Vein endothelial cell (primary cell): ENCODE data around the gene SRRM5. TPM values are rescaled to one million over a fixed set of nuclear protein-coding genes. Genes with fewer than 3 reads are reported as not detected.

Experiments used
- small RNA-seq: library from RNA; depleted of rRNA; stranded (forward); fragments of <200 nt; gene quantifications from one replicate; pipeline ENCODE3, GENCODE V24; 2012
- total RNA-seq: library from RNA; depleted of rRNA; stranded (reverse); fragments of >200 nt; gene quantifications from 2 replicates; pipeline ENCODE4 v1.2.3, GENCODE V29; 2012

Gene SRRM5, protein sequence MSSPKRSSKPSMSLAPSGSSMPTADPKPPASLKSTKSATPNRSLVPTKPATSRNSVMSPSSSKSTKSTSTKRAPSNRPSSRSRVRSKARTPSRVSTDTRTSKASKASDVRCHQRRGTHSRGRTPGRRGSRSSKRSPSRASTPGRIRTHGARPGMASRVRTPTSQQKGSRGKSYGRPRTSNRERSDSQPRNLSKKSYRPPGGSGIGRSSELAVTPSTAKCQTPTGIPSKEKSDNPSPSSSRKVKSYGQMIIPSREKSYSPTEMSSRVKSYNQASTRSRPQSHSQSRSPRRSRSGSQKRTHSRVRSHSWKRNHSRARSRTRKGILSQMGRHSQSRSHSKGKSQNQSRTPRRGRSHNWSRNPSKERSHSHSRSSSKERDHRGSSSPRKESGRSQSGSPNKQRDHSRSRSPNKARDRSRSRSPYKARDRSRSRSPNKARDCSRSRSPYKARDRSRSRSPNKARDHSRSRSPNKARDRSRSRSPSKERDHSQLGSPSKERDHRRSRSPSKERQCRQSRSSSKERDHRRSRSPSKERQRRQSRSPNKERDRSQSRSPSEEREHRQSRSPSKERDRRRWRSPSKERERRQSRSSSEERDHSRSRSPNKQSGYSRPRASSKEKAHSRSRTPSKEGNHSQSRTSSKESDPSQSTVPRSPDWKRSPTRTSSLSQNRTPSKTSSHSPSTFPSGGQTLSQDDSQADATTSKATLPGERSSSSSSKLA
- total RNA-seq: 0.10 TPM in 1 of 2 replicates, not detected in the other

DNA sequence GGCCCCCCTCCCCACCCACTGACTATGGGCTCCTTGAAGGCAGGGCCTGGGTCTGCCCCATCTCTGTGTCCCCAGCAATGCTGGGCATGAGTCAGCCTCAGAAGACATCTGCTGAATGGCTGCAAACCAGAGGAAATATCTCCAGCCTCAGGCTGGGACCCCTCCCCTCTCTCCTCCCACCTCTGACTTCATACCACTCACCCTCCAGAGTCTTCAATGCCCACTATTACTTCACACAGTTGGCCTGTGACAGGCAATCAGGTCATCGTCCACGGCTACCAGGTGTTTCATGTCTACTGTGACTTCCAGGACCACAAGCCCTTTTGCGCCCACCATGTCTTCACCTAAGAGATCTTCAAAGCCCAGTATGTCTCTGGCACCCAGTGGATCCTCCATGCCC, at the start of gene SRRM5:
Gene SRRM5 (plus strand): TSS at position 301 of the 400 bp plus-strand sequence. CDS start 34 bp downstream, at position 335.

DNA sequence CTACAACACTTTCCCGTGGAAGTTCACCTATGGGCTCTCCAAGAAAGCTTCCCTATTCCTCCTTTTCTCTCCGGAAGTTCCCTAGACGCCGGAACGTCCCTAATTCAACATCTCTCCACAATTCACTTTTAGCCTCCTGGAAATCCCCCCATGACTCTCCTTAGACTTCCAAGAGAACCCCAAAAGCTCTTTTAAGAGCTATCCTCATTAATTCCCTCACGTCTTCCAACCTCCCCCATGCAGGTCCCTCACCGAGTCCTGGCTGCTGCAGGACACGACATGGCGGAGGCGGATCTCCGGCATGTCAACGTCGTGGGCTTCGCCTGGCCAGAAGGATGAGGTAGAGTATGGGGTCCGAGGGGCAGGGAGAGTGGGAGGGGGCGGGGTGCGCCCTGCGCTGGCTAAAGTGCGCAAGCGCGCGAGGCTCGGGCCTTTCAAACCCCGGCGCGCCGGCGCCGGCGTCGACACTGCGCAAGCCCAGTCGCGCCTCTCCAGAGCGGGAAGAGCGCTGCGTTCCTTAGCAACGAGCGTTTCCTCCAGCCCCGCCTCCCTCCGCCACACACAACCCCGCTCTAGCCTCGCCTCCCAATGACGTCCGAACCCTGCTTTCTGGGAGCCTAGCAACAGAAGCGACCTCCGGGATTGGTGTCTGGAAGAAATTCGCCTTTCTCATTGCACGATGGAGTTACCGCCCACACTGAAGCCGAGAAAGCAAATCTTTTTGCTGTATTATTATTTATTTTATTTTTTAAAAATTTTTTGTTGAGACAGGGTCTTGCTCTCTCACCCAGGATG, 36.5 kb upstream of the SRRM5 start, which contains the start of the genes PINLYP and XRCC1:
Gene PINLYP (plus strand): TSS at position 646 of the 795 bp plus-strand sequence. CDS start 1,391 bp downstream, outside the sequence.
Gene XRCC1 (minus strand): TSS at position 372 of the 795 bp plus-strand sequence. CDS start 69 bp downstream, at position 303.

DNA sequence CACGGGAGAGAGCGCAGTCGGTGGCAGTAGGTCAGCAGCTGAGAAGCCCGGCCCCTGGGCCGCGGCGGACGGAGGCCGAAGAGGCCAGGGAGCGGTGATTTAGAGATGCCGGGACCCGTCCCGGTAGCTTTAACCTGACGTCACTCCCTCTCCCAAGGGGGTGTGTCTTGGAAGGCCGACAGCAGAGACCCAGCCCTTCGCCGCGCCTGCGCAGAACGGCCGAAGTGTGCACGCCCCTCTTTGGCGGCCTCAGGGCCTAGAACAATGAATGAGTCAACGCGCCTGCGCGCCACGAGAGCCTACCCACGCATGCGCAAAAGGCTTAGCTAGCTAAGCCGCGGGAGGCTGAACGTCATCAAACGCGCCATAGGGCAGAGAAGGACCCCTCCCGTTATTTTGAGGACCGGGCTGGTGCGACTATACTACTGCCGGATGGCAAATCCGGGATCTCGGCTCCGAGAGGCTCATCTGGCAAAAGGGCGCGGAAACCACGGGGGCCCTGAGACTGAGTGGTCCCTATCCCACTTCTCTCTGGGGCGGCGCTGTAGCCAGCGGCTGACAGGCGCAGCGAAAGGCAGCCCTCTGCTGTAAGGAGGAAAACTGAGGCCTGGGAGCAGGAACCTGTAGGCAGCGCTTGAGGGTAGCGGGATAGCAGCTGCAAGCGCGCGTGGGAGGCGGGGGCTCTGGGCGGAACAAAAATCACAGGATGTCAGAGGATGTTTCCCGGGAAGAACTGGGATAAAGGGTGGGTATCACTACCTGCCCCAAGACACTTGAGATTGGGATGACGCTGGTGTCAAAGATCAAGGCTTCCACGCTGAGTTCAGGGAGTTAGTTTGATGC, 15.7 kb upstream of the SRRM5 start, which contains the start of the genes IRGQ and ZNF576:
Gene IRGQ (minus strand): TSS at position 136 of the 843 bp plus-strand sequence. CDS start 796 bp downstream, outside the sequence.
Gene ZNF576 (plus strand): TSS at position 597 of the 843 bp plus-strand sequence. CDS start 514 bp downstream, outside the sequence.

DNA sequence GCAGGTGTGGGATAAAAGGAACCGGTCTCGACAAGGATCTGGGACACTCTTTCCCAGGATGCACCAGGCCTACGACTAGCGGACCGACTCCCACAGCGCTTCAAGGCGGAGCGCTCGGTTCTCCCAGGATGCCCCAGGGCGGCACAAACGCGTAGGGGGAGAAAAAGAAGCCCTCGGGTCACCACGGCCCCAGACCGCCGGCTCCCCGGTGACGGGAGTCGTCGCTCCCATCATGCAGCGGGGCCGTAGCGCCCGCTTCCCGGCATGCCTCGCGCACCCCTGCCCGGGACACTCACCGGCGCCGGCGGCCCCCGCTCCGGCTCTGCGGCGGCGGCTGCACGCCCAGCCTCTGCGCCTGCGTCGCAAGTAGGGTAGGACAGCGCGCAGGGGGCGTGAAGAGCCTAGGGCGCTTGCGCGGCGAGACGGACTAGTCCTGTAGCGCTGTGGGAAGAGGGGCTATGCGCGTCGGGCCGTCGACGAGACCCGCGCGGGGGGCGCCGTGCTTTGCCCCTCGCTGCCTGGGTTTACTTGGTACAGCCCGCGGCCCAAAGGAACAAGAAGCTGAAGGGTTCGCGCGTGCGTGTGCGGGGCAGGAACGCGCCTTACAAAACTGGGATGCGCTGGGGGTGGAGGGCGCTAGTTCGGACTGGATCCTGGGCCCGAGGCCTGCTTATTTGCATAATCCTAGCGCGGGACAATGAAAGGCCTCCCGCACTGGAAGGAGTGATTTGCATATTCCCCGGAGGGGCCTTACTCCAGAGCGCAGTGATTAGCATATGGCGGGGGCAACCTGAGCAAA, 7.6 kb downstream of the SRRM5 start, which contains the start of gene ZNF428:
Gene ZNF428 (minus strand): TSS at position 368 of the 799 bp plus-strand sequence. CDS start 5,325 bp downstream, outside the sequence.

DNA sequence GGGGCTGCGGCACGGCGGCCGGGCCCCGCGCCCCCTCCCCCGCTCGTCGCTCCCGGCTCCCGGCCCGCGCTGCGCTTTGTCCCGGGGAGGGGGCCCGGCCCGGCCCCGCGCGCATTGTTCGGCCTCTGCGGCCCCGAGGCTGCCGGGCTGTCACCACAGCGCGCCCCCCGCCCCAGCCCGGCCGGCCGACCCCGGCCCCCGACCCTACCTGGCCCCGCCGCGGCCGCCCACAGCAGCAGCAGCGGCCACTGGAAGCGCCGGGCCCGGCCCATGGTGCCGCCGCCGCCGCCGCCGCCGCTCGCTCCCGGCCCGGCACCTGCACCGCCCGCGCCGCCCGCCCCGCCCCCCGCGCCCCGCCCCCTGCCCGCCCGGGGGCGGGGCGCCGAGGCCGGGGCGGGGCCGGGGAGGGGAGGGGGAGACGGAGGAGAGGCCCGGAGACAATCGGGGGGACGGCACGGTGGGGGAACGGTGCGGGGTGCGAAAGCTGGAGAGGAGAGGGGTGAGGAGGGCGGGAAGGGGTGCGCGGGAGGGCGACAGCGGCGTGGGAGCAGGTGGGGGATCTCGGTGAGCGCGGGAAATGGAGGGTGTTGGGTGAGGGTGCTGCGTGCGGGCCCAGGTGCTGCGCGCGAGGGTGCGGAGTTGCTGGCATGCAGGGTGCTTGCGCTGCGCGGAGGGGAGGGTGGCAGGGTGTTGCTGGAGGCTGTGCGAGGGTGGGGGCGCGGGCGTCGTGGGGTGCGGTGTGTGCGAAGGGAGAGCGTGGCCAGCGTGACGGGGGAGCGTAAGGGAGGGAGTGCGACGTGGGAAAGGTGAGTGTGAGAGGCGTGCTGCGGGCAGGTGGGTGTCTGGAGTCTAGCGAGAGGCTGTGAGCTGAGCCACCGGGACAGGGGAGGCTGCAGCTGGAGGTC, 27.9 kb downstream of the SRRM5 start, which contains the start of gene CADM4:
Gene CADM4 (minus strand): TSS at position 332 of the 905 bp plus-strand sequence. CDS start 60 bp downstream, at position 272.

Small RNAs within 50 kb of the gene (small RNA-seq; reads per million reads assigned to genes)
- not detected for gene RN7SL368P

Other genes starting within 250 kb of the SRRM5 start
- gene TEX101, start 197.2 kb upstream of the SRRM5 start, total RNA-seq: not detected in 2 replicates
- gene LYPD3, start 146.5 kb upstream of the SRRM5 start, total RNA-seq: under 0.01 TPM in 1 of 2 replicates, not detected in the other
- 8.9 and 13.1 TPM in 2 replicates for gene PHLDB3, start 107.3 kb upstream of the SRRM5 start, total RNA-seq
- gene ETHE1, start 84.9 kb upstream of the SRRM5 start, total RNA-seq: 45.3 and 62.4 TPM in 2 replicates
- gene ZNF575, start 78.9 kb upstream of the SRRM5 start, total RNA-seq: 0.38 and 0.65 TPM in 2 replicates
- gene XRCC1, start 36.6 kb upstream of the SRRM5 start, total RNA-seq: 23.8 and 26.5 TPM in 2 replicates
- gene PINLYP, start 36.3 kb upstream of the SRRM5 start, total RNA-seq: 0.98 and 1.7 TPM in 2 replicates
- gene IRGQ, start 16.0 kb upstream of the SRRM5 start, total RNA-seq: 38.6 and 41.2 TPM in 2 replicates
- gene ZNF576, start 15.5 kb upstream of the SRRM5 start, total RNA-seq: 10.5 and 11.8 TPM in 2 replicates
- gene ZNF428, start 7.5 kb downstream of the SRRM5 start, total RNA-seq: 26.6 and 36.6 TPM in 2 replicates
- 1.9 and 3.6 TPM in 2 replicates for gene CADM4, start 27.8 kb downstream of the SRRM5 start, total RNA-seq
- 56.8 and 73.1 TPM in 2 replicates for gene PLAUR, start 58.1 kb downstream of the SRRM5 start, total RNA-seq
- gene IRGC, start 104.0 kb downstream of the SRRM5 start, total RNA-seq: not detected in 2 replicates
- gene SMG9, start 142.9 kb downstream of the SRRM5 start, total RNA-seq: 17.0 and 18.7 TPM in 2 replicates
- 0.48 TPM in 1 of 2 replicates, not detected in the other for gene KCNN4, start 168.9 kb downstream of the SRRM5 start, total RNA-seq
- under 0.01 and 0.10 TPM in 2 replicates for gene LYPD5, start 190.4 kb downstream of the SRRM5 start, total RNA-seq
- gene ZNF283, start 215.2 kb downstream of the SRRM5 start, total RNA-seq: 5.6 and 8.2 TPM in 2 replicates